ENCODE data around the gene AK2. TPM values are rescaled to one million over a fixed set of nuclear protein-coding genes. Genes with fewer than 3 reads are reported as not detected.

The AK2 gene
- total and polyA plus RNA-seq, 2 donors (not counting 1 experiment from before 2014, with no cell fraction given), result 66.8 to 109 TPM

DNA sequence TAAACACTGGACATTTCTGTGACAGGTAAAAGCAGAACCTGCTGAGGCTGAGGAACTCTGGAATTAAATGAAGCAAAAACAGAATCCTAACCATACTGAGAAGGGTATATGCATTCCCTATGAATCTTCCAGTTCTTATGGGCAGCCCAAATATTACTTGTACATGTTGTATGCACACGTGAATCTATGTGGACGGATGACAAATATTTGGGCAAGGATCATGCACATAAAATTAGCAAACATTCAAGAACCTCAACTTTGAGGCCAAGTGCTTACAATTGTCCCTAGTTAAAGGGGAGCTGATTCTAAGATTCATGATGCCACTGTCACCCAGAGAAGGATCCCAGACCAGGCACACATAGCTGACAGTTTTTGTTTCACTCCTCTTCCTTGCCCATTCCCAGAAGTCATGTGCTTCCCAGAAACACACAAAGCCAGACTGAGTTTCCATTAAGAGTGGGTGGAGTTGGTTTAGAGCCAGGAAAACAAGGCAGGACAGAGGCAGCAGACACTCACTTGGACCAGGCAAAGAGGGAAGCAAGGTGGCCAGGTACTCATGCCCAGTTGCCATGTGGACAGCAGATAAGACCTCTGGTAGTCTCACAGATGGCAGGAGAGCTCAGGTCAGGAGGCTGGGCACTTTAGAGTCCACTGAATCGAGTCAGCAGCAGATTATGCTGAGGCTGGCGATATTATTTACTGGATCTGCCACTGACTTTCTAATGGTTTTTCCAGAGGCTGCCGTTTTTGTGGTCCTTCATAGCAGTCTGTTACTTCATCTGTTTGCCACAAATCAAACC, 25.6 kb downstream of the AK2 start:
- H3K27ac ChIP-seq (ENCODE audit: low read length in 2 of 2), result no peak overlapping the region
- H3K4me2 ChIP-seq (replicated peaks; ENCODE audit: low read depth, low read length, poor library complexity, severe bottlenecking), result no peak overlapping the region
- H3K79me2 ChIP-seq (ENCODE audit: control insufficient read depth, insufficient read depth, low read length), result no peaks in the 10 kb centered on the region
- no peak for DNase-seq
- Mint-ChIP-seq H3K27me3 (no peaks in the 10 kb centered on the region), H3K4me1 (peaks cover 2% of the 10 kb centered on the region), H3K4me3 (no peak overlapping the region), H3K9me3 (ENCODE audit: insufficient read depth) (no peaks in the 10 kb centered on the region), H3K27ac (no peak overlapping the region)
- CTCF ChIA-PET, result interaction anchor here (0.6 kb wide), 1 partner anchor 243 kb away, joined by 3 read pairs; no protein-coding TSS in a partner anchor
- no peak for ATAC-seq (ENCODE audit: low read depth)
- H2AFZ ChIP-seq (ENCODE audit: insufficient read depth, low read depth, low read length, poor library complexity, severe bottlenecking), result no peak overlapping the region
- H3K27me3 ChIP-seq (replicated peaks in 1 of 4; ENCODE audit: control extremely low read depth in 1 of 4, control insufficient read depth in 3 of 4, insufficient read depth in 4 of 4, low read length in 3 of 4), result no peaks in the 10 kb centered on the region
- intact Hi-C loops (cut with micrococcal nuclease), result no loop called here
- no peak overlapping the region for H3K9ac ChIP-seq (ENCODE audit: low read length)
- whole genome bisulfite sequencing (ENCODE audit: insufficient coverage), result 94% methylated on average over 2 of the region's 5 CpGs
- H4K20me1 ChIP-seq (ENCODE audit: control insufficient read depth, insufficient read depth, low read length, poor library complexity, severe bottlenecking), result no peaks in the 10 kb centered on the region
- H3K36me3 ChIP-seq (replicated peaks in 1 of 2; ENCODE audit: control extremely low read depth in 1 of 2, control insufficient read depth in 1 of 2, extremely low read depth in 1 of 2, insufficient read depth in 2 of 2, low read length in 1 of 2), result peaks cover 4 to 70% of the 10 kb centered on the region in 2 experiments
- TF ChIP-seq EZH2 (IDR thresholded peaks at IDR 0.05; ENCODE audit: borderline replicate concordance, insufficient read depth, low read depth, low read length, poor library complexity, severe bottlenecking), result no peak
- TF ChIP-seq, protein P1, sequence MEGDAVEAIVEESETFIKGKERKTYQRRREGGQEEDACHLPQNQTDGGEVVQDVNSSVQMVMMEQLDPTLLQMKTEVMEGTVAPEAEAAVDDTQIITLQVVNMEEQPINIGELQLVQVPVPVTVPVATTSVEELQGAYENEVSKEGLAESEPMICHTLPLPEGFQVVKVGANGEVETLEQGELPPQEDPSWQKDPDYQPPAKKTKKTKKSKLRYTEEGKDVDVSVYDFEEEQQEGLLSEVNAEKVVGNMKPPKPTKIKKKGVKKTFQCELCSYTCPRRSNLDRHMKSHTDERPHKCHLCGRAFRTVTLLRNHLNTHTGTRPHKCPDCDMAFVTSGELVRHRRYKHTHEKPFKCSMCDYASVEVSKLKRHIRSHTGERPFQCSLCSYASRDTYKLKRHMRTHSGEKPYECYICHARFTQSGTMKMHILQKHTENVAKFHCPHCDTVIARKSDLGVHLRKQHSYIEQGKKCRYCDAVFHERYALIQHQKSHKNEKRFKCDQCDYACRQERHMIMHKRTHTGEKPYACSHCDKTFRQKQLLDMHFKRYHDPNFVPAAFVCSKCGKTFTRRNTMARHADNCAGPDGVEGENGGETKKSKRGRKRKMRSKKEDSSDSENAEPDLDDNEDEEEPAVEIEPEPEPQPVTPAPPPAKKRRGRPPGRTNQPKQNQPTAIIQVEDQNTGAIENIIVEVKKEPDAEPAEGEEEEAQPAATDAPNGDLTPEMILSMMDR (IDR thresholded peaks at IDR 0.05), result no peak
- POLR2A ChIA-PET, result no interaction called here
- no peaks in the 10 kb centered on the region for H3K9me3 ChIP-seq (ENCODE audit: control extremely low read depth in 1 of 3, control insufficient read depth in 2 of 3, insufficient read depth in 1 of 3, low read length in 2 of 3)
- no peak overlapping the region for H3K4me3 ChIP-seq (ENCODE audit: control extremely low read depth in 1 of 5, extremely low read depth in 1 of 5, insufficient read depth in 1 of 5, low read depth in 2 of 5, low read length in 4 of 5)
- H3K4me1 ChIP-seq (ENCODE audit: control insufficient read depth in 2 of 2, insufficient read depth in 2 of 2, low read length in 2 of 2), result no peaks in the 10 kb centered on the region

DNA sequence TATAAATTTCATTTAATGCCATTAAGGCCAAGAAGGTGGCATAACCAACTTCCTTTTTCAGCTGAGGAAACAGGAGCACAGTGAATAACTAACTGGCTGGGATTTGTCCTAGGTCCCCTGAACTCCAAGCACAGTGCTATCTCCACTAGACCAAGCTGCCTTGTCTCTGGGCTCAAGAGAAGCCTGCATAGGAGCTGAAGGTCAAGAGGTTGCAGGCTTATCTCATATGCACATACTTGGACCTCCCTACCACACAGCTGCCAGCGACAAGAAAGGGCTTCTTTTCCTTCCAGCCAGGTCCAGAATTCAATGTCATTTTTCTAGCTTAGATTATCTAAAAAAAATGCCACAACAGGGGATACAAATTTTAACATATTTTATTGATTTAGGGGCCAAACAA, 27.1 kb downstream of the AK2 start:
- peaks cover 2% of the 10 kb centered on the region for H3K4me1 Mint-ChIP-seq
- H3K4me3 Mint-ChIP-seq, result no peak overlapping the region
- H3K79me2 ChIP-seq (ENCODE audit: control insufficient read depth, insufficient read depth, low read length), result no peaks in the 10 kb centered on the region
- H3K9me3 Mint-ChIP-seq (ENCODE audit: insufficient read depth), result no peaks in the 10 kb centered on the region
- peaks cover 4 to 65% of the 10 kb centered on the region in 2 experiments for H3K36me3 ChIP-seq (replicated peaks in 1 of 2; ENCODE audit: control extremely low read depth in 1 of 2, control insufficient read depth in 1 of 2, extremely low read depth in 1 of 2, insufficient read depth in 2 of 2, low read length in 1 of 2)
- H4K20me1 ChIP-seq (ENCODE audit: control insufficient read depth, insufficient read depth, low read length, poor library complexity, severe bottlenecking), result no peaks in the 10 kb centered on the region
- no peak overlapping the region for H3K4me2 ChIP-seq (replicated peaks; ENCODE audit: low read depth, low read length, poor library complexity, severe bottlenecking)
- no peak for TF ChIP-seq EZH2 (IDR thresholded peaks at IDR 0.05; ENCODE audit: borderline replicate concordance, insufficient read depth, low read depth, low read length, poor library complexity, severe bottlenecking)
- TF ChIP-seq, protein P1 (IDR thresholded peaks at IDR 0.05), result no peak
- POLR2A ChIA-PET, result interaction anchor here (0.5 kb wide), 1 partner anchor 19 kb away, joined by 5 read pairs; no protein-coding TSS in a partner anchor
- no peak overlapping the region for H2AFZ ChIP-seq (ENCODE audit: insufficient read depth, low read depth, low read length, poor library complexity, severe bottlenecking)
- H3K27me3 Mint-ChIP-seq, result no peaks in the 10 kb centered on the region
- H3K4me1 ChIP-seq (ENCODE audit: control insufficient read depth in 2 of 2, insufficient read depth in 2 of 2, low read length in 2 of 2), result no peaks in the 10 kb centered on the region
- no peaks in the 10 kb centered on the region for H3K9me3 ChIP-seq (ENCODE audit: control extremely low read depth in 1 of 3, control insufficient read depth in 2 of 3, insufficient read depth in 1 of 3, low read length in 2 of 3)
- ATAC-seq (ENCODE audit: low read depth), result no peak
- H3K4me3 ChIP-seq (ENCODE audit: control extremely low read depth in 1 of 5, extremely low read depth in 1 of 5, insufficient read depth in 1 of 5, low read depth in 2 of 5, low read length in 4 of 5), result no peak overlapping the region
- WGBS (ENCODE audit: insufficient coverage), result 60% methylated on average over 1 of the region's 1 CpG
- intact Hi-C loops (cut with micrococcal nuclease), result no loop called here
- H3K9ac ChIP-seq (ENCODE audit: low read length), result no peak overlapping the region
- no peak overlapping the region for H3K27ac Mint-ChIP-seq
- no peaks in the 10 kb centered on the region for H3K27me3 ChIP-seq (replicated peaks in 1 of 4; ENCODE audit: control extremely low read depth in 1 of 4, control insufficient read depth in 3 of 4, insufficient read depth in 4 of 4, low read length in 3 of 4)
- no peak overlapping the region for H3K27ac ChIP-seq (ENCODE audit: low read length in 2 of 2)
- CTCF ChIA-PET, result interaction anchor here (1.0 to 6.9 kb wide), 6 partner anchors 14 to 264 kb away, joined by 3 to 205 read pairs (median 3); no protein-coding TSS in a partner anchor
- DNase-seq, result no peak
